ENCODE data around the gene APOC4. TPM values are rescaled to one million over a fixed set of nuclear protein-coding genes. Genes with fewer than 3 reads are reported as not detected.
A peak's percentile ranks its signal among the peaks of the same experiment; 100 is the strongest.

Gene APOC4
- polyA plus RNA-seq, 1 of the 3 experiments (the other 2 are of a cell fraction): not detected

DNA sequence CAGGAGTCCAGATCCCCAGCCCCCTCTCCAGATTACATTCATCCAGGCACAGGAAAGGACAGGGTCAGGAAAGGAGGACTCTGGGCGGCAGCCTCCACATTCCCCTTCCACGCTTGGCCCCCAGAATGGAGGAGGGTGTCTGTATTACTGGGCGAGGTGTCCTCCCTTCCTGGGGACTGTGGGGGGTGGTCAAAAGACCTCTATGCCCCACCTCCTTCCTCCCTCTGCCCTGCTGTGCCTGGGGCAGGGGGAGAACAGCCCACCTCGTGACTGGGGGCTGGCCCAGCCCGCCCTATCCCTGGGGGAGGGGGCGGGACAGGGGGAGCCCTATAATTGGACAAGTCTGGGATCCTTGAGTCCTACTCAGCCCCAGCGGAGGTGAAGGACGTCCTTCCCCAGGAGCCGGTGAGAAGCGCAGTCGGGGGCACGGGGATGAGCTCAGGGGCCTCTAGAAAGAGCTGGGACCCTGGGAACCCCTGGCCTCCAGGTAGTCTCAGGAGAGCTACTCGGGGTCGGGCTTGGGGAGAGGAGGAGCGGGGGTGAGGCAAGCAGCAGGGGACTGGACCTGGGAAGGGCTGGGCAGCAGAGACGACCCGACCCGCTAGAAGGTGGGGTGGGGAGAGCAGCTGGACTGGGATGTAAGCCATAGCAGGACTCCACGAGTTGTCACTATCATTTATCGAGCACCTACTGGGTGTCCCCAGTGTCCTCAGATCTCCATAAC lies 36.4 kb upstream of the APOC4 start, which contains the start of gene APOE (continued):
- TF ChIP-seq, protein P1, sequence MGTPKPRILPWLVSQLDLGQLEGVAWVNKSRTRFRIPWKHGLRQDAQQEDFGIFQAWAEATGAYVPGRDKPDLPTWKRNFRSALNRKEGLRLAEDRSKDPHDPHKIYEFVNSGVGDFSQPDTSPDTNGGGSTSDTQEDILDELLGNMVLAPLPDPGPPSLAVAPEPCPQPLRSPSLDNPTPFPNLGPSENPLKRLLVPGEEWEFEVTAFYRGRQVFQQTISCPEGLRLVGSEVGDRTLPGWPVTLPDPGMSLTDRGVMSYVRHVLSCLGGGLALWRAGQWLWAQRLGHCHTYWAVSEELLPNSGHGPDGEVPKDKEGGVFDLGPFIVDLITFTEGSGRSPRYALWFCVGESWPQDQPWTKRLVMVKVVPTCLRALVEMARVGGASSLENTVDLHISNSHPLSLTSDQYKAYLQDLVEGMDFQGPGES (IDR thresholded peaks at IDR 0.05; ENCODE audit: low read depth, low read length): no peak
- TF ChIP-seq JUND (IDR thresholded peaks at IDR 0.05) (no peak), TCF12 (IDR thresholded peaks at IDR 0.05) (no peak), RFX5 (IDR thresholded peaks at IDR 0.05; ENCODE audit: low read length) (no peak), RCOR1 (IDR thresholded peaks at IDR 0.05; ENCODE audit: low read length) (no peak), GATA2 (CRISPR knock-in tag; IDR thresholded peaks at IDR 0.05) (no peak)
- TF ChIP-seq, protein P2, sequence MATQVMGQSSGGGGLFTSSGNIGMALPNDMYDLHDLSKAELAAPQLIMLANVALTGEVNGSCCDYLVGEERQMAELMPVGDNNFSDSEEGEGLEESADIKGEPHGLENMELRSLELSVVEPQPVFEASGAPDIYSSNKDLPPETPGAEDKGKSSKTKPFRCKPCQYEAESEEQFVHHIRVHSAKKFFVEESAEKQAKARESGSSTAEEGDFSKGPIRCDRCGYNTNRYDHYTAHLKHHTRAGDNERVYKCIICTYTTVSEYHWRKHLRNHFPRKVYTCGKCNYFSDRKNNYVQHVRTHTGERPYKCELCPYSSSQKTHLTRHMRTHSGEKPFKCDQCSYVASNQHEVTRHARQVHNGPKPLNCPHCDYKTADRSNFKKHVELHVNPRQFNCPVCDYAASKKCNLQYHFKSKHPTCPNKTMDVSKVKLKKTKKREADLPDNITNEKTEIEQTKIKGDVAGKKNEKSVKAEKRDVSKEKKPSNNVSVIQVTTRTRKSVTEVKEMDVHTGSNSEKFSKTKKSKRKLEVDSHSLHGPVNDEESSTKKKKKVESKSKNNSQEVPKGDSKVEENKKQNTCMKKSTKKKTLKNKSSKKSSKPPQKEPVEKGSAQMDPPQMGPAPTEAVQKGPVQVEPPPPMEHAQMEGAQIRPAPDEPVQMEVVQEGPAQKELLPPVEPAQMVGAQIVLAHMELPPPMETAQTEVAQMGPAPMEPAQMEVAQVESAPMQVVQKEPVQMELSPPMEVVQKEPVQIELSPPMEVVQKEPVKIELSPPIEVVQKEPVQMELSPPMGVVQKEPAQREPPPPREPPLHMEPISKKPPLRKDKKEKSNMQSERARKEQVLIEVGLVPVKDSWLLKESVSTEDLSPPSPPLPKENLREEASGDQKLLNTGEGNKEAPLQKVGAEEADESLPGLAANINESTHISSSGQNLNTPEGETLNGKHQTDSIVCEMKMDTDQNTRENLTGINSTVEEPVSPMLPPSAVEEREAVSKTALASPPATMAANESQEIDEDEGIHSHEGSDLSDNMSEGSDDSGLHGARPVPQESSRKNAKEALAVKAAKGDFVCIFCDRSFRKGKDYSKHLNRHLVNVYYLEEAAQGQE (IDR thresholded peaks at IDR 0.05; ENCODE audit: low read depth, low read length): no peak
- TF ChIP-seq, protein P3, sequence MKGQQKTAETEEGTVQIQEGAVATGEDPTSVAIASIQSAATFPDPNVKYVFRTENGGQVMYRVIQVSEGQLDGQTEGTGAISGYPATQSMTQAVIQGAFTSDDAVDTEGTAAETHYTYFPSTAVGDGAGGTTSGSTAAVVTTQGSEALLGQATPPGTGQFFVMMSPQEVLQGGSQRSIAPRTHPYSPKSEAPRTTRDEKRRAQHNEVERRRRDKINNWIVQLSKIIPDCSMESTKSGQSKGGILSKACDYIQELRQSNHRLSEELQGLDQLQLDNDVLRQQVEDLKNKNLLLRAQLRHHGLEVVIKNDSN (IDR thresholded peaks at IDR 0.05; ENCODE audit: borderline replicate concordance, low read depth): no peak

DNA sequence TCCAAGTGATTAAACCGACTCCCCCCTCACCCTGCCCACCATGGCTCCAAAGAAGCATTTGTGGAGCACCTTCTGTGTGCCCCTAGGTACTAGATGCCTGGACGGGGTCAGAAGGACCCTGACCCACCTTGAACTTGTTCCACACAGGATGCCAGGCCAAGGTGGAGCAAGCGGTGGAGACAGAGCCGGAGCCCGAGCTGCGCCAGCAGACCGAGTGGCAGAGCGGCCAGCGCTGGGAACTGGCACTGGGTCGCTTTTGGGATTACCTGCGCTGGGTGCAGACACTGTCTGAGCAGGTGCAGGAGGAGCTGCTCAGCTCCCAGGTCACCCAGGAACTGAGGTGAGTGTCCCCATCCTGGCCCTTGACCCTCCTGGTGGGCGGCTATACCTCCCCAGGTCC lies 34.4 kb upstream of the APOC4 start:
- H3F3A ChIP-seq (replicated peaks; ENCODE audit: insufficient read depth): peaks cover 21% of the 10 kb centered on the region
- H4K20me1 ChIP-seq (ENCODE audit: insufficient read depth): no peaks in the 10 kb centered on the region
- H3K9me2 ChIP-seq: no peaks in the 10 kb centered on the region
- H3K4me1 ChIP-seq (ENCODE audit: control insufficient read depth in 1 of 2, insufficient read depth in 2 of 2, low read depth in 1 of 2, low read length in 1 of 2): peaks cover 4 to 14% of the 10 kb centered on the region in 2 experiments; a peak in 1 of 4 replicates
- POLR2A ChIA-PET: no interaction called here
- no peak overlapping the region for H3K4me3 ChIP-seq (ENCODE audit: low read depth in 2 of 2, low read length in 1 of 2)
- H3K4me2 ChIP-seq: no peak overlapping the region
- TF ChIP-seq, protein P4, sequence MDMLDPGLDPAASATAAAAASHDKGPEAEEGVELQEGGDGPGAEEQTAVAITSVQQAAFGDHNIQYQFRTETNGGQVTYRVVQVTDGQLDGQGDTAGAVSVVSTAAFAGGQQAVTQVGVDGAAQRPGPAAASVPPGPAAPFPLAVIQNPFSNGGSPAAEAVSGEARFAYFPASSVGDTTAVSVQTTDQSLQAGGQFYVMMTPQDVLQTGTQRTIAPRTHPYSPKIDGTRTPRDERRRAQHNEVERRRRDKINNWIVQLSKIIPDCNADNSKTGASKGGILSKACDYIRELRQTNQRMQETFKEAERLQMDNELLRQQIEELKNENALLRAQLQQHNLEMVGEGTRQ (IDR thresholded peaks at IDR 0.05; ENCODE audit: borderline replicate concordance, low read depth, low read length): no peak
- TF ChIP-seq FOSL2 (IDR thresholded peaks at IDR 0.05; ENCODE audit: borderline replicate concordance, low read depth) (no peak), RCOR1 (IDR thresholded peaks at IDR 0.05; ENCODE audit: low read length) (no peak), RFX5 (IDR thresholded peaks at IDR 0.05; ENCODE audit: low read length) (no peak), CHD2 (IDR thresholded peaks at IDR 0.05; ENCODE audit: low read length, partially characterized antibody) (no peak), GATA2 (CRISPR knock-in tag; IDR thresholded peaks at IDR 0.05) (no peak), TAF1 (IDR thresholded peaks at IDR 0.05; ENCODE audit: borderline replicate concordance, low read depth, low read length) (no peak), GABPA (IDR thresholded peaks at IDR 0.05; ENCODE audit: low read depth) (no peak), TCF12 (IDR thresholded peaks at IDR 0.05) (no peak)
- TF ChIP-seq, protein P1 (IDR thresholded peaks at IDR 0.05; ENCODE audit: low read depth, low read length): no peak
- TF ChIP-seq, protein P5, sequence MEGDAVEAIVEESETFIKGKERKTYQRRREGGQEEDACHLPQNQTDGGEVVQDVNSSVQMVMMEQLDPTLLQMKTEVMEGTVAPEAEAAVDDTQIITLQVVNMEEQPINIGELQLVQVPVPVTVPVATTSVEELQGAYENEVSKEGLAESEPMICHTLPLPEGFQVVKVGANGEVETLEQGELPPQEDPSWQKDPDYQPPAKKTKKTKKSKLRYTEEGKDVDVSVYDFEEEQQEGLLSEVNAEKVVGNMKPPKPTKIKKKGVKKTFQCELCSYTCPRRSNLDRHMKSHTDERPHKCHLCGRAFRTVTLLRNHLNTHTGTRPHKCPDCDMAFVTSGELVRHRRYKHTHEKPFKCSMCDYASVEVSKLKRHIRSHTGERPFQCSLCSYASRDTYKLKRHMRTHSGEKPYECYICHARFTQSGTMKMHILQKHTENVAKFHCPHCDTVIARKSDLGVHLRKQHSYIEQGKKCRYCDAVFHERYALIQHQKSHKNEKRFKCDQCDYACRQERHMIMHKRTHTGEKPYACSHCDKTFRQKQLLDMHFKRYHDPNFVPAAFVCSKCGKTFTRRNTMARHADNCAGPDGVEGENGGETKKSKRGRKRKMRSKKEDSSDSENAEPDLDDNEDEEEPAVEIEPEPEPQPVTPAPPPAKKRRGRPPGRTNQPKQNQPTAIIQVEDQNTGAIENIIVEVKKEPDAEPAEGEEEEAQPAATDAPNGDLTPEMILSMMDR (IDR thresholded peaks at IDR 0.05): no peak
- TF ChIP-seq, protein P2 (IDR thresholded peaks at IDR 0.05; ENCODE audit: low read depth, low read length): no peak
- 76% methylated on average over 4 of the region's 12 CpGs for WGBS (ENCODE audit: low lambda C conversion rate)
- H3K9me3 ChIP-seq: no peaks in the 10 kb centered on the region
- H3K79me2 ChIP-seq (ENCODE audit: insufficient read depth): no peaks in the 10 kb centered on the region
- no peak overlapping the region for H3K27ac ChIP-seq (ENCODE audit: low read depth in 2 of 2, low read length in 1 of 2)
- no peak overlapping the region for H2AFZ ChIP-seq (ENCODE audit: low read depth)
- H3K36me3 ChIP-seq (replicated peaks in 1 of 2; ENCODE audit: control insufficient read depth in 1 of 2, insufficient read depth in 2 of 2, low read length in 1 of 2): no peaks in the 10 kb centered on the region
- CTCF ChIA-PET: interaction anchor here (6.2 kb wide), 1 partner anchor 44 kb away, joined by 57 read pairs; no protein-coding TSS in a partner anchor
- peak; percentile 8 for DNase-seq
- no peak overlapping the region for H3K9ac ChIP-seq
- H3K27me3 ChIP-seq (ENCODE audit: insufficient read depth): no peaks in the 10 kb centered on the region

Measured in SK-N-SH (cell line).